Liver (tissue), 9 donors: Measurements from ENCODE around the gene PRR15L. TPM values are rescaled to one million over a fixed set of nuclear protein-coding genes. Genes with fewer than 3 reads are reported as not detected.

Experiments
- DNase-seq: peaks from one replicate; pipeline ENCODE4 v3.0.0-alpha.2; 2017; ENCODE audit warnings: low spot score
- H3K27ac ChIP-seq, 2 donors: one replicate each; pipeline ENCODE4 v1.7.0; 2013; ENCODE audit warnings: inconsistent platforms in 2 of 2, low read length in 2 of 2, control low read depth in 1 of 2, low read depth in 1 of 2, mild to moderate bottlenecking in 1 of 2
- H3K27me3 ChIP-seq, 4 donors: one replicate each; pipeline versions ENCODE4 v1.6.1 to v1.7.0; 2013; ENCODE audit warnings: low read length in 3 of 4, inconsistent platforms in 1 of 4, mild to moderate bottlenecking in 1 of 4, moderate library complexity in 1 of 4; ENCODE audit not compliant: control insufficient read depth in 4 of 4, insufficient read depth in 4 of 4
- H3K36me3 ChIP-seq, 4 donors: one replicate each; pipeline versions ENCODE4 v1.6.1 to v1.7.0; 2013; ENCODE audit warnings: low read length in 3 of 4, mild to moderate bottlenecking in 3 of 4, low read depth in 1 of 4, moderate library complexity in 1 of 4; ENCODE audit not compliant: control insufficient read depth in 4 of 4, insufficient read depth in 3 of 4
- H3K4me1 ChIP-seq, 4 donors: one replicate each; pipeline versions ENCODE4 v1.6.1 to v1.7.0; 2013; ENCODE audit warnings: low read length in 3 of 4, mild to moderate bottlenecking in 3 of 4, moderate library complexity in 1 of 4; ENCODE audit not compliant: control insufficient read depth in 4 of 4, insufficient read depth in 4 of 4
- H3K4me3 ChIP-seq, 3 donors: one replicate each; pipeline versions ENCODE4 v1.6.1 to v1.7.0; 2013; ENCODE audit warnings: low read length in 3 of 3, control low read depth in 1 of 3, low read depth in 1 of 3, mild to moderate bottlenecking in 1 of 3
- H3K9ac ChIP-seq, 2 donors: one replicate each; pipeline ENCODE4 v1.7.0; 2013; ENCODE audit warnings: low read length in 2 of 2, mild to moderate bottlenecking in 2 of 2, moderate library complexity in 2 of 2, control low read depth in 1 of 2, low read depth in 1 of 2
- H3K9me3 ChIP-seq, 4 donors: one replicate each; pipeline versions ENCODE4 v1.6.1 to v1.7.0; 2013; ENCODE audit warnings: low read length in 3 of 4; ENCODE audit not compliant: control insufficient read depth in 4 of 4
- ATF3 ChIP-seq: IDR thresholded peaks from 2 replicates; pipeline ENCODE4 v1.6.1; 2016; ENCODE audit warnings: antibody characterized with exemption
- FOXA1 ChIP-seq: IDR thresholded peaks from 2 replicates; pipeline ENCODE4 v1.6.1; 2016; ENCODE audit warnings: antibody characterized with exemption
- FOXA2 ChIP-seq: IDR thresholded peaks from 2 replicates; pipeline ENCODE4 v1.6.1; 2016; ENCODE audit warnings: antibody characterized with exemption
- GABPA ChIP-seq, 2 donors: IDR thresholded peaks in 1 of 2; conservative IDR thresholded peaks in 1 of 2; 2 replicates each; pipeline ENCODE4 v1.6.1; 2016; ENCODE audit warnings: antibody characterized with exemption in 2 of 2, mild to moderate bottlenecking in 1 of 2, moderate library complexity in 1 of 2
- HNF4A ChIP-seq, 2 donors: conservative IDR thresholded peaks; 2 replicates each; pipeline ENCODE4 v1.6.1; 2016; ENCODE audit warnings: antibody characterized with exemption in 2 of 2, mild to moderate bottlenecking in 2 of 2
- HNF4G ChIP-seq: IDR thresholded peaks from 2 replicates; pipeline ENCODE4 v1.6.1; 2016; ENCODE audit warnings: antibody characterized with exemption
- JUND ChIP-seq, 2 donors: IDR thresholded peaks; 2 replicates each; pipeline ENCODE4 v1.6.1; 2016; ENCODE audit warnings: antibody characterized with exemption in 2 of 2
- MAX ChIP-seq: IDR thresholded peaks from 2 replicates; pipeline ENCODE4 v1.6.1; 2016; ENCODE audit warnings: antibody characterized with exemption
- RAD21 ChIP-seq, 2 donors: IDR thresholded peaks; 2 replicates each; pipeline ENCODE4 v1.6.1; 2016; ENCODE audit warnings: antibody characterized with exemption in 2 of 2, mild to moderate bottlenecking in 2 of 2
- RXRA ChIP-seq, 2 donors: IDR thresholded peaks; 2 replicates each; pipeline ENCODE4 v1.6.1; 2017 to 2018; ENCODE audit warnings: antibody characterized with exemption in 2 of 2, mild to moderate bottlenecking in 1 of 2
- TAF1 ChIP-seq: conservative IDR thresholded peaks from 2 replicates; pipeline ENCODE4 v1.6.1; 2016; ENCODE audit warnings: antibody characterized with exemption, mild to moderate bottlenecking
- YY1 ChIP-seq: IDR thresholded peaks from 2 replicates; pipeline ENCODE4 v1.6.1; 2016; ENCODE audit warnings: antibody characterized with exemption, mild to moderate bottlenecking
- ZBTB33 ChIP-seq: IDR thresholded peaks from 2 replicates; pipeline ENCODE4 v1.6.1; 2016; ENCODE audit warnings: antibody characterized with exemption
- WGBS: extraction: QIAGEN DNeasy Blood & Tissue Kit; methylation state at CpG from one replicate; pipeline ENCODE4 v1.1.7; 2013; 5-methylcytosine and 5-hydroxymethylcytosine counted together
- polyA plus RNA-seq, 2 donors: library from polyadenylated mRNA; stranded (reverse) in 1 of 2; unstranded in 1 of 2; fragments of 200-250 nt in 1 of 2; fragments of >200 nt in 1 of 2; fragmentation: Nextera tagmentation in 1 of 2; extraction: Ambion mirVana in 1 of 2; gene quantifications; one replicate each; pipeline versions ENCODE4 v1.2.1 to v1.2.3, GENCODE V29; 2013 to 2015
- total RNA-seq, 2 donors: library from RNA; depleted of rRNA; stranded (reverse); fragments of >200 nt; gene quantifications; one replicate each; pipeline ENCODE4 v1.2.3, GENCODE V29; 2014
- donor health status: healthy.
- donor health status: healthy.
- donor health status: healthy.
- donor health status: healthy.
- donor health status: healthy.

The PRR15L gene
- total and polyA plus RNA-seq, 4 donors: 0.83 to 11.0 (median 1.9) TPM

- WGBS: 77% methylated on average over 8 of the region's 8 CpGs
- H3K9ac ChIP-seq: no peak overlapping the region
- no peaks in the 10 kb centered on the region for H3K9me3 ChIP-seq
- peaks cover 13 to 28% (median 24%) of the 10 kb centered on the region in 4 donors for H3K4me1 ChIP-seq
- no peak overlapping the region for H3K27ac ChIP-seq
- H3K4me3 ChIP-seq: no peak overlapping the region
- no peaks in the 10 kb centered on the region for H3K27me3 ChIP-seq
- no peak for DNase-seq
- peak in 1 of 2 donors; percentile 28 for TF ChIP-seq HNF4A (conservative IDR thresholded peaks at IDR 0.05)
- TF ChIP-seq TAF1: no peak
- no peaks in the 10 kb centered on the region for H3K36me3 ChIP-seq
These were observed 2.4 kb upstream of the PRR15L start for GRCh38 chr17:47959825-47960655.

GRCh38 chr17:47956791-47957590 lies 692 bp downstream of the PRR15L start:
- Histone ChIP-seq H3K27ac (peak overlapping the region in 1 of 2 donors; percentile 0), H3K4me1 (peaks cover 13 to 38% (median 28%) of the 10 kb centered on the region in 4 donors), H3K27me3 (no peaks in the 10 kb centered on the region), H3K9me3 (no peaks in the 10 kb centered on the region), H3K4me3 (no peak overlapping the region), H3K9ac (no peak overlapping the region), H3K36me3 (no peaks in the 10 kb centered on the region)
- WGBS: 53% methylated on average over 4 of the region's 4 CpGs
- TF ChIP-seq HNF4A (conservative IDR thresholded peaks at IDR 0.05): no peak
- no peak for TF ChIP-seq TAF1
- TF ChIP-seq FOXA2: no peak
- TF ChIP-seq GABPA (IDR thresholded peaks at IDR 0.05 in 1 of 2, conservative IDR thresholded peaks at IDR 0.05 in 1 of 2): no peak
- TF ChIP-seq RXRA (IDR thresholded peaks at IDR 0.05): no peak
- TF ChIP-seq RAD21 (IDR thresholded peaks at IDR 0.05): no peak
- TF ChIP-seq JUND (IDR thresholded peaks at IDR 0.05): no peak
- no peak for TF ChIP-seq YY1
- DNase-seq: peak; percentile 51

- peak overlapping the region in 1 of 2 donors; percentile 28 for H3K9ac ChIP-seq
- peak overlapping the region in 1 of 2 donors; percentile 29 for H3K27ac ChIP-seq
- 74% methylated on average over 7 of the region's 7 CpGs for WGBS
- H3K9me3 ChIP-seq: no peaks in the 10 kb centered on the region
- peaks cover 17 to 43% (median 36%) of the 10 kb centered on the region in 4 donors for H3K4me1 ChIP-seq
- DNase-seq: no peak
- H3K4me3 ChIP-seq: no peak overlapping the region
- H3K36me3 ChIP-seq: no peaks in the 10 kb centered on the region
- TF ChIP-seq YY1 (no peak), HNF4G (no peak), JUND (IDR thresholded peaks at IDR 0.05) (no peak), FOXA1 (no peak), ATF3 (no peak), ZBTB33 (no peak), MAX (no peak)
- no peaks in the 10 kb centered on the region for H3K27me3 ChIP-seq
These were observed 1.9 kb downstream of the PRR15L start for GRCh38 chr17:47955497-47956461.
